ENCODE data around the gene NELFB.

NELFB gene

GRCh38 chr9:137254624-137255447, at the start of gene NELFB:
NELFB (plus strand) TSS chr9:137255327.
- peak within 1 kb of the TSS; percentile 88 for H3K4me3 ChIP-seq (ENCODE audit: low read depth, low read length)
- no peak for DNase-seq (ENCODE audit: low read depth, low spot score)
- POLR2A ChIA-PET: interaction anchor here (6.8 kb wide), 1 partner anchor 12 kb away, joined by 164 read pairs; the partner anchor contains the start of gene TUBB4B
- CTCF ChIA-PET: interaction anchor here (1.4 to 4.5 kb wide), 4 partner anchors 9 to 27 kb away, joined by 4 to 24 read pairs (median 6); no protein-coding TSS in a partner anchor
- no peak for TF ChIP-seq CTCF (IDR thresholded peaks at IDR 0.05; ENCODE audit: insufficient read depth, low read length, missing control alignments)

DNA sequence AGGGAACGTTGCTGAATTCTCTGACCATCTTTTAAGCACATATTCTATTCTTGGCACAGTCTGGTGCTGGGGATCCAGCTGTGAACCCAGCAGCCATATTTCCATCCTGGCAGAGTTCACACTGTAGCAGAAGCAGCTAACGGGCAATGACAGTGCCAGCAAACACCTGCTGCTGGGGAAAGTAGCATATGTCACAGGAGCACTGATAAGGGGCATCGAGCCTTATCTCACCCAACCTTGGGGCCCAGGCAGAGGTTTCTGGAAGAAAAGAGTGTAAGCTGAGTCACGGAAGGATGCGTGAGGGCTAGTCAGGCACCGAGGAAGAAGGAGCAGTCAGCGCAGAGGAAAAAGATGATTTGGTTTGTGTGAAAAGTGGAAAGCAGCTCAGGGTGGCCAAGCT, 48.5 kb upstream of the NELFB start:
- no peak for TF ChIP-seq CTCF (IDR thresholded peaks at IDR 0.05; ENCODE audit: insufficient read depth, low read length, missing control alignments)
- ChIA-PET POLR2A (interaction anchor here (2.5 kb wide), 1 partner anchor 34 kb away, joined by 9 read pairs; the partner anchor contains the start of gene TUBB4B), CTCF (interaction anchor here (0.7 to 2.4 kb wide), 7 partner anchors 9 to 177 kb away, joined by 3 to 12 read pairs (median 3); partner anchors contain the start of genes RNF224 and SSNA1)
- peak overlapping the region; percentile 94 for H3K4me3 ChIP-seq (ENCODE audit: low read depth, low read length)
- no peak for DNase-seq (ENCODE audit: low read depth, low spot score)

DNA sequence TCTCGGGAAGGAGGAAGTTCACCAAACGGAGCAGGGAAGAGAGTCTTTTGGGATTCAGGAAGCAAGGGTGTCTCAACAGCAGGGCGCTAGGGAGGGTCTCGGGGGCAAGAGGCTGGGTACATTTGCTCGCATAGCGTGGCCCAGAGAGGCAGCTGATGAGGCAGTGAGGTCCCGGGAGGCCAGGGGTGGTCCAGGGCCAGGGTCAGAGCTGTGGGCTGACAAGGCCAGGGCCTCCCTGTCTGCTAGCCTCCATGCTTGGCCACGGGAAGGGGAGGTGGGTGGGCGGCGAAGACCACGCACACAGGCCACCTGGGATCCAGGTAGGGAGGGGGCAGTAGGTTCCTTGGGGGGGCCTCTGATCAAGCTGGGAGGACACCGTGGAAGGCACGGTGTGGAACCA, 43.6 kb upstream of the NELFB start:
- H3K4me3 ChIP-seq (ENCODE audit: low read depth, low read length): no peak overlapping the region
- no peak for TF ChIP-seq CTCF (IDR thresholded peaks at IDR 0.05; ENCODE audit: insufficient read depth, low read length, missing control alignments)
- CTCF ChIA-PET: no interaction called here
- DNase-seq (ENCODE audit: low read depth, low spot score): no peak
- POLR2A ChIA-PET: no interaction called here

DNA sequence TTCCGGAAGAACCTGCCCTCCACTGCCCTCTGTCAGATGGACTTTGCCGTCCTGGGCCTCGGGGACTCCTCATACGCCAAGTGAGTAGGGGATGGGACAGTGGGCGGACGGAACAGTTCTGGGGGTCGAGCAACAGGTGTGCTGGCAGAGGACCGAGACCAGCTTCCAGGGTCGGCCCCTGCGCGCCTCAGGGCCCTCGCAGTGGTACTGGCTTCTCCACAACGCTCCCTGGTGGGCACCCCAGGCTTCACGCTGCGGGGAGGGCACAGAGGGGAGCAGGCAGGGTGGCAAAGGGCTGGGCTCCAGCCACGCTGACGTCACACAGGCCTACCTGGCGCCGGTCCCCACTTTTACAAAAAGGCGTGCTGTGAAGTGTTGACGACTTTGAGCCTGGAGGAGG, 42.6 kb upstream of the NELFB start:
- POLR2A ChIA-PET: interaction anchor here (2.8 kb wide), 1 partner anchor 10 kb away, joined by 12 read pairs; the partner anchor contains the start of gene RNF208

GRCh38 chr9:137213160-137214060, 41.7 kb upstream of the NELFB start:
- CTCF ChIA-PET: interaction anchor here (0.7 to 1.3 kb wide), 2 partner anchors 9 kb away, joined by 3 read pairs; no protein-coding TSS in a partner anchor
- DNase-seq (ENCODE audit: low read depth, low spot score): no peak
- no peak for TF ChIP-seq CTCF (IDR thresholded peaks at IDR 0.05; ENCODE audit: insufficient read depth, low read length, missing control alignments)
- POLR2A ChIA-PET: interaction anchor here (2.8 kb wide), 1 partner anchor 9 kb away, joined by 12 read pairs; the partner anchor contains the start of gene RNF208
- H3K4me3 ChIP-seq (ENCODE audit: low read depth, low read length): no peak overlapping the region

More for the DNA sequence above, 42.6 kb upstream of the NELFB start:
- CTCF ChIA-PET: interaction anchor here (1.3 kb wide), 1 partner anchor 8 kb away, joined by 3 read pairs; no protein-coding TSS in a partner anchor
- no peak for TF ChIP-seq CTCF (IDR thresholded peaks at IDR 0.05; ENCODE audit: insufficient read depth, low read length, missing control alignments)
- no peak for DNase-seq (ENCODE audit: low read depth, low spot score)
- H3K4me3 ChIP-seq (ENCODE audit: low read depth, low read length): no peak overlapping the region

Data from AG04449 (cell line).